ENCODE results near the gene PTEN.

GRCh38 chr10:87960230-87960629, 96.8 kb downstream of the PTEN start:
- no peak for TF ChIP-seq POLR2A (IDR thresholded peaks at IDR 0.05)
- TF ChIP-seq, protein P1, sequence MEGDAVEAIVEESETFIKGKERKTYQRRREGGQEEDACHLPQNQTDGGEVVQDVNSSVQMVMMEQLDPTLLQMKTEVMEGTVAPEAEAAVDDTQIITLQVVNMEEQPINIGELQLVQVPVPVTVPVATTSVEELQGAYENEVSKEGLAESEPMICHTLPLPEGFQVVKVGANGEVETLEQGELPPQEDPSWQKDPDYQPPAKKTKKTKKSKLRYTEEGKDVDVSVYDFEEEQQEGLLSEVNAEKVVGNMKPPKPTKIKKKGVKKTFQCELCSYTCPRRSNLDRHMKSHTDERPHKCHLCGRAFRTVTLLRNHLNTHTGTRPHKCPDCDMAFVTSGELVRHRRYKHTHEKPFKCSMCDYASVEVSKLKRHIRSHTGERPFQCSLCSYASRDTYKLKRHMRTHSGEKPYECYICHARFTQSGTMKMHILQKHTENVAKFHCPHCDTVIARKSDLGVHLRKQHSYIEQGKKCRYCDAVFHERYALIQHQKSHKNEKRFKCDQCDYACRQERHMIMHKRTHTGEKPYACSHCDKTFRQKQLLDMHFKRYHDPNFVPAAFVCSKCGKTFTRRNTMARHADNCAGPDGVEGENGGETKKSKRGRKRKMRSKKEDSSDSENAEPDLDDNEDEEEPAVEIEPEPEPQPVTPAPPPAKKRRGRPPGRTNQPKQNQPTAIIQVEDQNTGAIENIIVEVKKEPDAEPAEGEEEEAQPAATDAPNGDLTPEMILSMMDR (IDR thresholded peaks at IDR 0.05) = no peak
- TF ChIP-seq EP300 (IDR thresholded peaks at IDR 0.05) = no peak

Measured in sigmoid colon (tissue), 4 donors.